Uterus (tissue), 2 donors: Measurements from ENCODE around the gene SEPTIN14.

Experiments used
- POLR2A ChIP-seq, 2 donors: fragments of 450-650 bp; IDR thresholded peaks; one replicate each; pipeline ENCODE4 v1.6.1; 2016; ENCODE audit warnings: antibody characterized with exemption in 2 of 2, mild to moderate bottlenecking in 1 of 2, moderate library complexity in 1 of 2
- TF ChIP-seq, protein P1 (sequence below), 4 experiments: fragments of 200-600 bp in 2 of 4; fragments of 450-650 bp in 2 of 4; sonication (generic) in 2 of 4; IDR thresholded peaks; one replicate each; pipeline ENCODE4 v1.5.1; 2016 to 2019; ENCODE audit warnings: antibody characterized with exemption in 4 of 4, mild to moderate bottlenecking in 2 of 4, moderate library complexity in 1 of 4

DNA sequence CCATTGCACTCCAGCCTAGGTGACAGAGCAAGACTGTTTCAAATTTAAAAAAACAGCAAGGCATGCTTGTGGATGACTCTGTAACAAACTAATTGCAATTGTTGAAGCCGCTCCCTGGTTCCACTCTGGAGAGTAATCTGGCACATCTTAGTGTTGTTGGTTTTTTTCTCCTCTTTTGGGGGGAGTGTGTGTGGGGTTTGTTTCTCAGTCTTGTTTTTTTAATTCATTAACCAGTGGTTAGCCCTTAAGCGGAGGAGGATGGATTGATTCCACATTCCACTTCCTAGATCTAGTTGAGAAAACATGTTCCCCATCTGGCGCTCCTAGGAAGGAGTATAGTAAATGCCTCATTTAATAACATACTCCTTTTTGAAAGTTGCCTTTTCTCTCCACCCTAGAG is 16.1 kb upstream of the SEPTIN14 start:
- TF ChIP-seq, protein P1, sequence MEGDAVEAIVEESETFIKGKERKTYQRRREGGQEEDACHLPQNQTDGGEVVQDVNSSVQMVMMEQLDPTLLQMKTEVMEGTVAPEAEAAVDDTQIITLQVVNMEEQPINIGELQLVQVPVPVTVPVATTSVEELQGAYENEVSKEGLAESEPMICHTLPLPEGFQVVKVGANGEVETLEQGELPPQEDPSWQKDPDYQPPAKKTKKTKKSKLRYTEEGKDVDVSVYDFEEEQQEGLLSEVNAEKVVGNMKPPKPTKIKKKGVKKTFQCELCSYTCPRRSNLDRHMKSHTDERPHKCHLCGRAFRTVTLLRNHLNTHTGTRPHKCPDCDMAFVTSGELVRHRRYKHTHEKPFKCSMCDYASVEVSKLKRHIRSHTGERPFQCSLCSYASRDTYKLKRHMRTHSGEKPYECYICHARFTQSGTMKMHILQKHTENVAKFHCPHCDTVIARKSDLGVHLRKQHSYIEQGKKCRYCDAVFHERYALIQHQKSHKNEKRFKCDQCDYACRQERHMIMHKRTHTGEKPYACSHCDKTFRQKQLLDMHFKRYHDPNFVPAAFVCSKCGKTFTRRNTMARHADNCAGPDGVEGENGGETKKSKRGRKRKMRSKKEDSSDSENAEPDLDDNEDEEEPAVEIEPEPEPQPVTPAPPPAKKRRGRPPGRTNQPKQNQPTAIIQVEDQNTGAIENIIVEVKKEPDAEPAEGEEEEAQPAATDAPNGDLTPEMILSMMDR (IDR thresholded peaks at IDR 0.05), result no peak
- TF ChIP-seq POLR2A (IDR thresholded peaks at IDR 0.05), result no peak
